GM21717 (cell line): Measurements from ENCODE around the gene KRTAP1-5.
"Not testable (repeated sequence)": the region's sequence is repeated elsewhere in the genome, so short reads cannot be mapped to it uniquely, and the experiment has no call there.

Experiments
- ATAC-seq: cut with Tn5 transposase; IDR thresholded peaks from one replicate; pipeline ENCODE4 v1.9.1; 2021; ENCODE audit warnings: mild to moderate bottlenecking, moderate library complexity; ENCODE audit not compliant: unreplicated experiment

KRTAP1-5 gene

GRCh38 chr17:41026715-41027471, at the start of gene KRTAP1-5:
KRTAP1-5 (minus strand) TSS chr17:41027208; CDS start chr17:41027155, 53 bp downstream.
- no peak for ATAC-seq

- no peak for ATAC-seq
These were observed 49.8 kb upstream of the KRTAP1-5 start for GRCh38 chr17:41076788-41077187.

- ATAC-seq: no peak
These were observed 46.7 kb upstream of the KRTAP1-5 start for GRCh38 chr17:41073676-41074075.

- no peak for ATAC-seq
These were observed 44.8 kb upstream of the KRTAP1-5 start for GRCh38 chr17:41071606-41072360.

GRCh38 chr17:41069031-41069430, 42.0 kb upstream of the KRTAP1-5 start:
- ATAC-seq: no peak

GRCh38 chr17:41067281-41067680, 40.3 kb upstream of the KRTAP1-5 start:
- ATAC-seq: no peak

GRCh38 chr17:41065829-41066624, 39.0 kb upstream of the KRTAP1-5 start, which contains the start of gene KRTAP2-4:
KRTAP2-4 (minus strand) TSS chr17:41065879; CDS start chr17:41065845, 34 bp downstream.
- no peak for ATAC-seq

- ATAC-seq: not testable (repeated sequence)
These were observed 38.1 kb upstream of the KRTAP1-5 start for GRCh38 chr17:41065016-41065689.

- ATAC-seq: no peak
These were observed 37.3 kb upstream of the KRTAP1-5 start for GRCh38 chr17:41064301-41064700.

GRCh38 chr17:41063449-41063848, 36.4 kb upstream of the KRTAP1-5 start:
- ATAC-seq: no peak

GRCh38 chr17:41061964-41062363, 35.0 kb upstream of the KRTAP1-5 start:
- no peak for ATAC-seq

- ATAC-seq: no peak
These were observed 33.1 kb upstream of the KRTAP1-5 start, which contains the start of gene KRTAP2-3 for GRCh38 chr17:41060052-41060604. KRTAP2-3 (minus strand) TSS chr17:41060114; CDS start chr17:41060050, 64 bp downstream.

GRCh38 chr17:41059276-41060051, 32.5 kb upstream of the KRTAP1-5 start:
- ATAC-seq: not testable (repeated sequence)

- no peak for ATAC-seq
These were observed 31.7 kb upstream of the KRTAP1-5 start for GRCh38 chr17:41058741-41059140.

- ATAC-seq: no peak
These were observed 30.5 kb upstream of the KRTAP1-5 start for GRCh38 chr17:41057547-41057946.

- not testable (repeated sequence) for ATAC-seq
These were observed 28.1 kb upstream of the KRTAP1-5 start, which contains the start of gene KRTAP2-2 for GRCh38 chr17:41055130-41055529. KRTAP2-2 (minus strand) TSS chr17:41055230; CDS start chr17:41055211, 19 bp downstream.

- not testable (repeated sequence) for ATAC-seq
These were observed 27.5 kb upstream of the KRTAP1-5 start for GRCh38 chr17:41054556-41054955.

- ATAC-seq: no peak
These were observed 27.0 kb upstream of the KRTAP1-5 start for GRCh38 chr17:41054025-41054424.

GRCh38 chr17:41052566-41052965, 25.6 kb upstream of the KRTAP1-5 start:
- no peak for ATAC-seq
